ENCODE measurements around the gene IL21R.

Gene IL21R

DNA sequence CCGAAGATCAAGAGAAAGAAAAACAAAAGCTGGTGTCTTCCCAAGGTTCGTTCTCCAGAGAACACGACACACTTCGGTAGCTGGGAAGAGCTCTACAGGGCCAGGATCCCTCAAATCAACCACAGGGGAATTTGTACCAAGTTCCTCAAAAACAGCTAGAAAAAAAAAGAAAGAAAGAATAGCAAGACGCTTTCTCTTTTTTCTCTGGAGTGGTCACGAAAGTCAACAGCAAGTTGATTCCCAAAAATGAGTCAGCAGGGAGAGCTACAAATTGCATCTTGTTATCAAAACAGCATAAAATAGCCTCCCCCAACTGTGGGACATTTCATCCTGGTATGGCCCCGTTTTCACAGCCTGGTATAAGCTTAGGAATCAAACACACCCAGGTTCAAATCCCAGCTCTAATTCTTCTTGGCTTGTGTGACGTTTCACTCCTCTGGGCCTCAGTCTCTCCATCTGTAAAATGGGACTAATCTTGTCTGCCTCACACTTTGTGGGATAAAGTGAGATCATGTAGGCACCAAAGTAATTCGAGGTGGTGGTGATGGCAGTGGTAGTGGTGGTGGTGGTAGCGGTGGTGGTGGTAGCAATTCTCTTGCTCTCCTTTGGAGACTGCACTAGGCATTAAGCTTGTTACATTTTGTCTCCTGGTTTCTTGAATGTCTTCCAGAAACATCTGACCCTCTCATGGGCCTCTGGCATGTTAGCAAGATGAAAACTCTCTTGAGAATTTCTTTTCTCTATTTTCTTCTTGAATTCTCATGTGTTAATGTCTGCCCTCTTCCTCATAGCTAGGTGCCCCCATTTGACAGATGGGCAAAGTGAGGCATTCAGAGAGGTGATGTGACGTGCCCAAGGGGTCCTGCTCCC lies 988 bp upstream of the IL21R start:
- H4K20me1 ChIP-seq (ENCODE audit: control insufficient read depth, insufficient read depth, low read depth, low read length), result no peaks in the 10 kb centered on the region
- peaks cover 6% of the 10 kb centered on the region for H3K9me3 ChIP-seq (ENCODE audit: control insufficient read depth, insufficient read depth, low read length)
- H3K36me3 ChIP-seq (ENCODE audit: control insufficient read depth, low read length), result peaks cover 27% of the 10 kb centered on the region
- H3K79me2 ChIP-seq (ENCODE audit: control insufficient read depth, low read length), result peaks cover 32% of the 10 kb centered on the region
- peaks cover 6% of the 10 kb centered on the region; the same call in 1 of the 2 replicates for H3K27me3 ChIP-seq (ENCODE audit: control insufficient read depth, low read length)
- peaks cover 95% of the 10 kb centered on the region for H3K4me1 ChIP-seq (ENCODE audit: control insufficient read depth, low read length)
- H3F3A ChIP-seq (ENCODE audit: control insufficient read depth, insufficient read depth), result peaks cover 52% of the 10 kb centered on the region
- no peaks in the 10 kb centered on the region for H3K9me2 ChIP-seq (replicated peaks; ENCODE audit: control insufficient read depth, low read length)
- peak overlapping the region; percentile 97 for H3K4me2 ChIP-seq (ENCODE audit: low read length)
- TF ChIP-seq CTCF (IDR thresholded peaks at IDR 0.05; ENCODE audit: low read depth, low read length, poor library complexity, severe bottlenecking), result no peak
- no peak for TF ChIP-seq EZH2phosphoT487 (IDR thresholded peaks at IDR 0.05; ENCODE audit: borderline replicate concordance, low read length)
- H3K4me3 ChIP-seq (ENCODE audit: low read length), result peak overlapping the region; percentile 92
- H3K27ac ChIP-seq (ENCODE audit: low read depth, low read length), result peak overlapping the region; percentile 93

DNA sequence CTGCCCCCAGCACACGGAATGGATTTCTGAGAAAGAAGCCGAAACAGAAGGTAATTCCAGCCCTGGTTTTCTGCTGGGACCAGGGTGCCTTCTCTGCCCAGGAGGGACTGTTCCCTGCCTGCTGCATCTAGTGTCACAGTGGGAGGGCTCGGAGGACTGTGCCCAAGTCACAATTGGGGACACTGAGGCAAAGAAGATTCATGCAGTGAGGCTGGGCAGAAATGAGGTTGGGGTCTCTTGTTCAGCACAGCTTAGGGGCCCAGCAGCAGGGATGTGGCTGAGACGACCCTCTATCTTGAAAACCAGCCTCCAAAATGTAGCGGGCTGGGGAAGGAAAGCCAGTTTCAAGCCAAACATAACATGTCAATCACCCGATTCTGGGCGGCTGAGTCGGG lies 592 bp downstream of the IL21R start:
- Histone ChIP-seq H3K4me1 (ENCODE audit: control insufficient read depth, low read length) (peaks cover 99% of the 10 kb centered on the region), H3K27ac (ENCODE audit: low read depth, low read length) (peak overlapping the region; percentile 93), H3K79me2 (ENCODE audit: control insufficient read depth, low read length) (peaks cover 46% of the 10 kb centered on the region)

GRCh38 chr16:27402964-27403600 lies 1.1 kb downstream of the IL21R start:
- H3K4me3 ChIP-seq (ENCODE audit: low read length), result peak overlapping the region; percentile 92
- H3K27ac ChIP-seq (ENCODE audit: low read depth, low read length), result peak overlapping the region; percentile 93
- H3K36me3 ChIP-seq (ENCODE audit: control insufficient read depth, low read length), result peaks cover 43% of the 10 kb centered on the region
- H3K4me1 ChIP-seq (ENCODE audit: control insufficient read depth, low read length), result peaks cover 100% of the 10 kb centered on the region
- H3K9me2 ChIP-seq (replicated peaks; ENCODE audit: control insufficient read depth, low read length), result no peaks in the 10 kb centered on the region
- peaks cover 43% of the 10 kb centered on the region for H3F3A ChIP-seq (ENCODE audit: control insufficient read depth, insufficient read depth)
- peaks cover 50% of the 10 kb centered on the region for H3K79me2 ChIP-seq (ENCODE audit: control insufficient read depth, low read length)
- H4K20me1 ChIP-seq (ENCODE audit: control insufficient read depth, insufficient read depth, low read depth, low read length), result no peaks in the 10 kb centered on the region
- peak overlapping the region; percentile 97 for H3K4me2 ChIP-seq (ENCODE audit: low read length)
- TF ChIP-seq CTCF (IDR thresholded peaks at IDR 0.05; ENCODE audit: low read depth, low read length, poor library complexity, severe bottlenecking) (no peak), EZH2phosphoT487 (IDR thresholded peaks at IDR 0.05; ENCODE audit: borderline replicate concordance, low read length) (no peak)
- H3K9me3 ChIP-seq (ENCODE audit: control insufficient read depth, insufficient read depth, low read length), result no peaks in the 10 kb centered on the region
- peaks cover 6% of the 10 kb centered on the region; the same call in 1 of the 2 replicates for H3K27me3 ChIP-seq (ENCODE audit: control insufficient read depth, low read length)

More for the DNA sequence above, 592 bp downstream of the IL21R start:
- H3K4me2 ChIP-seq (ENCODE audit: low read length), result peak overlapping the region; percentile 97
- H3K4me3 ChIP-seq (ENCODE audit: low read length), result peak overlapping the region; percentile 92
- peaks cover 39% of the 10 kb centered on the region for H3K36me3 ChIP-seq (ENCODE audit: control insufficient read depth, low read length)
- TF ChIP-seq CTCF (IDR thresholded peaks at IDR 0.05; ENCODE audit: low read depth, low read length, poor library complexity, severe bottlenecking) (no peak), EZH2phosphoT487 (IDR thresholded peaks at IDR 0.05; ENCODE audit: borderline replicate concordance, low read length) (no peak)
- no peaks in the 10 kb centered on the region for H3K9me3 ChIP-seq (ENCODE audit: control insufficient read depth, insufficient read depth, low read length)
- H4K20me1 ChIP-seq (ENCODE audit: control insufficient read depth, insufficient read depth, low read depth, low read length), result no peaks in the 10 kb centered on the region
- no peaks in the 10 kb centered on the region for H3K9me2 ChIP-seq (replicated peaks; ENCODE audit: control insufficient read depth, low read length)
- peaks cover 44% of the 10 kb centered on the region for H3F3A ChIP-seq (ENCODE audit: control insufficient read depth, insufficient read depth)
- peaks cover 6% of the 10 kb centered on the region; the same call in 1 of the 2 replicates for H3K27me3 ChIP-seq (ENCODE audit: control insufficient read depth, low read length)
